ENCODE results near the gene NAALADL2.
"Not testable (repeated sequence)": the region's sequence is repeated elsewhere in the genome, so short reads cannot be mapped to it uniquely, and the experiment has no call there.

Gene NAALADL2

GRCh38 chr3:175469124-175469523 lies 610.0 kb downstream of the NAALADL2 start:
- no peak for DNase-seq (ENCODE audit: low read depth in 3 of 3, low spot score in 1 of 3)

GRCh38 chr3:175475765-175476164 lies 616.6 kb downstream of the NAALADL2 start:
- DNase-seq (ENCODE audit: low read depth in 3 of 3, low spot score in 1 of 3): no peak

- DNase-seq (ENCODE audit: low read depth in 3 of 3, low spot score in 1 of 3): no peak
Observed at GRCh38 chr3:175476489-175476888, 617.4 kb downstream of the NAALADL2 start.

- DNase-seq (ENCODE audit: low read depth in 3 of 3, low spot score in 1 of 3): no peak
Observed at GRCh38 chr3:175477651-175478224, 618.6 kb downstream of the NAALADL2 start.

- DNase-seq (ENCODE audit: low read depth in 3 of 3, low spot score in 1 of 3): no peak
Observed at GRCh38 chr3:175478301-175478700, 619.2 kb downstream of the NAALADL2 start.

- no peak for DNase-seq (ENCODE audit: low read depth in 3 of 3, low spot score in 1 of 3)
Observed at GRCh38 chr3:175479175-175479574, 620.0 kb downstream of the NAALADL2 start.

GRCh38 chr3:175479800-175480199 lies 620.7 kb downstream of the NAALADL2 start:
- no peak for DNase-seq (ENCODE audit: low read depth in 3 of 3, low spot score in 1 of 3)

GRCh38 chr3:175484666-175485065 lies 625.5 kb downstream of the NAALADL2 start:
- DNase-seq (ENCODE audit: low read depth in 3 of 3, low spot score in 1 of 3): no peak

- DNase-seq (ENCODE audit: low read depth in 3 of 3, low spot score in 1 of 3): no peak
Observed at GRCh38 chr3:175485436-175485835, 626.3 kb downstream of the NAALADL2 start.

- no peak for DNase-seq (ENCODE audit: low read depth in 3 of 3, low spot score in 1 of 3)
Observed at GRCh38 chr3:175486255-175486654, 627.1 kb downstream of the NAALADL2 start.

- DNase-seq (ENCODE audit: low read depth in 3 of 3, low spot score in 1 of 3): no peak
Observed at GRCh38 chr3:175489406-175489805, 630.3 kb downstream of the NAALADL2 start.

- DNase-seq (ENCODE audit: low read depth in 3 of 3, low spot score in 1 of 3): no peak
Observed at GRCh38 chr3:175493301-175493700, 634.2 kb downstream of the NAALADL2 start.

- DNase-seq (ENCODE audit: low read depth in 3 of 3, low spot score in 1 of 3): no peak
Observed at GRCh38 chr3:175495331-175495730, 636.2 kb downstream of the NAALADL2 start.

- DNase-seq (ENCODE audit: low read depth in 3 of 3, low spot score in 1 of 3): no peak
Observed at GRCh38 chr3:175502155-175502554, 643.0 kb downstream of the NAALADL2 start.

- no peak for DNase-seq (ENCODE audit: low read depth in 3 of 3, low spot score in 1 of 3)
Observed at GRCh38 chr3:175511219-175511785, 652.2 kb downstream of the NAALADL2 start.

GRCh38 chr3:175512700-175513099 lies 653.6 kb downstream of the NAALADL2 start:
- no peak for DNase-seq (ENCODE audit: low read depth in 3 of 3, low spot score in 1 of 3)

GRCh38 chr3:175518459-175518858 lies 659.3 kb downstream of the NAALADL2 start:
- DNase-seq (ENCODE audit: low read depth in 3 of 3, low spot score in 1 of 3): no peak

- no peak for DNase-seq (ENCODE audit: low read depth in 3 of 3, low spot score in 1 of 3)
Observed at GRCh38 chr3:175521406-175521805, 662.3 kb downstream of the NAALADL2 start.

- no peak for DNase-seq (ENCODE audit: low read depth in 3 of 3, low spot score in 1 of 3)
Observed at GRCh38 chr3:175526191-175526590, 667.1 kb downstream of the NAALADL2 start.

- no peak for DNase-seq (ENCODE audit: low read depth in 3 of 3, low spot score in 1 of 3)
Observed at GRCh38 chr3:175526609-175527280, 667.6 kb downstream of the NAALADL2 start.

GRCh38 chr3:175528693-175529092 lies 669.6 kb downstream of the NAALADL2 start:
- DNase-seq (ENCODE audit: low read depth in 3 of 3, low spot score in 1 of 3): not testable (repeated sequence)

- DNase-seq (ENCODE audit: low read depth in 3 of 3, low spot score in 1 of 3): no peak
Observed at GRCh38 chr3:175535351-175535750, 676.2 kb downstream of the NAALADL2 start.

GRCh38 chr3:175546115-175546514 lies 687.0 kb downstream of the NAALADL2 start:
- no peak for DNase-seq (ENCODE audit: low read depth in 3 of 3, low spot score in 1 of 3)

Measured in stimulated activated CD4-positive, alpha-beta T cell treated with anti-CD3 and anti-CD28 coated beads, TNF-alpha, amount 100 ng/mL, for 1 hour (primary cell).